ENCODE results near the gene C12orf43. TPM values are rescaled to one million over a fixed set of nuclear protein-coding genes. Genes with fewer than 3 reads are reported as not detected.

Gene C12orf43
- total RNA-seq, 1 experiment from 2014 or later = 22.1 TPM

DNA sequence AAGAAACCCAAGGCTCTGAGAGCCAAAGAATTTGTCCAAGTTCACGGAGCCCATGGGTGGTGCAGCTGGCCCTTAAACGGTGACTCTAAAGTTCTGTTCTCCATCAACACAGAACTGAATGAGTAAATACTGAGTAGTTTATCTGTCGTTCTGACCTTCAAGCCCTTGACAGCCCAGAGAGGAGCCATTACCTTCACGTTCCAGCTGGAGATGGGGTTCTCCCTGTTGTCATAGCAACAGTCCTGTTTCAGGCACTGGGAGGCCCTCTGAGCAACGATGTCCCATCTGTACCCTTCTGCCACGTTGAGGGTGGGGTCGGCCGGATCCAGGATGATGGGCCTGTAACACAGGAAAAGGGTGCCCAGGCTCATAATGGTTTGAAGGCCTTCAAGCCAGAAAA is 7.5 kb upstream of the C12orf43 start:
- ChIA-PET POLR2A (no interaction called here), CTCF (no interaction called here)
- Mint-ChIP-seq H3K4me3 (ENCODE audit: unreplicated experiment) (no peak overlapping the region), H3K36me3 (ENCODE audit: insufficient read depth, unreplicated experiment) (peaks cover 16% of the 10 kb centered on the region), H3K27me3 (ENCODE audit: insufficient read depth, unreplicated experiment) (no peaks in the 10 kb centered on the region), H3K27ac (ENCODE audit: unreplicated experiment) (peak overlapping the region; percentile 8), H3K4me1 (ENCODE audit: low read depth, unreplicated experiment) (peaks cover 10% of the 10 kb centered on the region), H3K9me3 (ENCODE audit: unreplicated experiment) (no peaks in the 10 kb centered on the region)
- no peak for DNase-seq
- intact Hi-C loops (cut with micrococcal nuclease; ENCODE audit: unreplicated experiment) = no loop called here
- no TSS peak for BruUV-seq (replicated peaks)
- TF ChIP-seq, protein P1, sequence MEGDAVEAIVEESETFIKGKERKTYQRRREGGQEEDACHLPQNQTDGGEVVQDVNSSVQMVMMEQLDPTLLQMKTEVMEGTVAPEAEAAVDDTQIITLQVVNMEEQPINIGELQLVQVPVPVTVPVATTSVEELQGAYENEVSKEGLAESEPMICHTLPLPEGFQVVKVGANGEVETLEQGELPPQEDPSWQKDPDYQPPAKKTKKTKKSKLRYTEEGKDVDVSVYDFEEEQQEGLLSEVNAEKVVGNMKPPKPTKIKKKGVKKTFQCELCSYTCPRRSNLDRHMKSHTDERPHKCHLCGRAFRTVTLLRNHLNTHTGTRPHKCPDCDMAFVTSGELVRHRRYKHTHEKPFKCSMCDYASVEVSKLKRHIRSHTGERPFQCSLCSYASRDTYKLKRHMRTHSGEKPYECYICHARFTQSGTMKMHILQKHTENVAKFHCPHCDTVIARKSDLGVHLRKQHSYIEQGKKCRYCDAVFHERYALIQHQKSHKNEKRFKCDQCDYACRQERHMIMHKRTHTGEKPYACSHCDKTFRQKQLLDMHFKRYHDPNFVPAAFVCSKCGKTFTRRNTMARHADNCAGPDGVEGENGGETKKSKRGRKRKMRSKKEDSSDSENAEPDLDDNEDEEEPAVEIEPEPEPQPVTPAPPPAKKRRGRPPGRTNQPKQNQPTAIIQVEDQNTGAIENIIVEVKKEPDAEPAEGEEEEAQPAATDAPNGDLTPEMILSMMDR (IDR thresholded peaks at IDR 0.05; ENCODE audit: insufficient read depth in 1 of 2, low read depth in 1 of 2, low read length in 1 of 2, severe bottlenecking in 1 of 2, unreplicated experiment in 1 of 2) = no peak
- no peaks in the 10 kb centered on the region for H3K27me3 ChIP-seq (replicated peaks; ENCODE audit: control insufficient read depth, insufficient read depth, low read length)
- no peaks in the 10 kb centered on the region; the same call in 1 of the 2 replicates for H3K36me3 ChIP-seq (ENCODE audit: control insufficient read depth, insufficient read depth, low read length)
- H3K4me3 ChIP-seq (ENCODE audit: low read depth, low read length) = no peak overlapping the region
- H3K4me1 ChIP-seq = peaks cover 33% of the 10 kb centered on the region
- peaks cover 13% of the 10 kb centered on the region for H3K9me3 ChIP-seq

DNA sequence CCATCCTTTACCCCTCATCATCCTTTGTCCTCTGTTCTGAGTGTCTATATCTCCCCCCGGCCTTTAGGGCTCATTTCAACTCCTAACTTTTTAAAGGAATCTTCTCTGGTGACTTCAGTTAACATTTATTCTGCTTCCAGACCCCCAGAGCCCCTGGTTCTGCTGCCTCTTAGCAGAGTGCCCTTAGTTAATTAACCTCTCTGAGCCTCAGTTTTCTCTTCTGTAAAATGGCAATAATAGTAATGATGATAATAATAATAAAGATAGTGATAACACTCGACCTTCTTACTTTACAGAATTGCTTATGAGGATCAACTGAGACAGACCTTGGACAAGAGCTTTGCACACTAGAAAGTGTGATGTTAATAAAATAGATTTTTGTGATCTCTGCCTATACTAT is 6.4 kb upstream of the C12orf43 start:
- H3K27me3 ChIP-seq (replicated peaks; ENCODE audit: control insufficient read depth, insufficient read depth, low read length) = no peaks in the 10 kb centered on the region
- H3K27me3 Mint-ChIP-seq (ENCODE audit: insufficient read depth, unreplicated experiment) = no peaks in the 10 kb centered on the region
- H3K4me3 Mint-ChIP-seq (ENCODE audit: unreplicated experiment) = no peak overlapping the region
- H3K4me1 Mint-ChIP-seq (ENCODE audit: low read depth, unreplicated experiment) = peaks cover 10% of the 10 kb centered on the region
- no peak for DNase-seq
- H3K27ac Mint-ChIP-seq (ENCODE audit: unreplicated experiment) = peak overlapping the region; percentile 8
- CTCF ChIA-PET = no interaction called here
- H3K9me3 ChIP-seq = peaks cover 12% of the 10 kb centered on the region
- peaks cover 33% of the 10 kb centered on the region for H3K4me1 ChIP-seq
- TF ChIP-seq, protein P1 (IDR thresholded peaks at IDR 0.05; ENCODE audit: insufficient read depth in 1 of 2, low read depth in 1 of 2, low read length in 1 of 2, severe bottlenecking in 1 of 2, unreplicated experiment in 1 of 2) = no peak
- no TSS peak for BruUV-seq (replicated peaks)
- POLR2A ChIA-PET = no interaction called here
- no peaks in the 10 kb centered on the region; the same call in 1 of the 2 replicates for H3K36me3 ChIP-seq (ENCODE audit: control insufficient read depth, insufficient read depth, low read length)
- H3K9me3 Mint-ChIP-seq (ENCODE audit: unreplicated experiment) = no peaks in the 10 kb centered on the region
- H3K36me3 Mint-ChIP-seq (ENCODE audit: insufficient read depth, unreplicated experiment) = peaks cover 20% of the 10 kb centered on the region
- H3K4me3 ChIP-seq (ENCODE audit: low read depth, low read length) = no peak overlapping the region
- intact Hi-C loops (cut with micrococcal nuclease; ENCODE audit: unreplicated experiment) = no loop called here

DNA sequence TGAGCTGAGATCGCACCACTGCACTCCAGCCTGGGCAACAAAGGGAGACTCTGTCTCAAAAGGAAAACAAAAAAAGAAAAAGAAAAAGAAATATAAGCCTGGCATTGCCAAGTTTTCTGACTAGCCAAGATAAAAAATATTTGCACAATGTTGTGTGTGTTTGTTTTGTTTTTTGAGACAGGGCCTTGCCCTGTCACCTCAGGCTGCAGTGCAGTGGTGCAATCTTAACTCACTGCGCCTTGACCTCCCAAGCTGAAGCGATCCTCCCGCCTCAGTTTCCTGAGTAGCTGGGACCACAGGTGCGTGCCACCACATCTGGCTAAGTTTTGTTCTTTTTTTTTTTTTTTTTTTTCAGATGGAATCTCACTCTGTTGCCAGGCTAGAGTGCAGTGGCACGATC is 5.5 kb upstream of the C12orf43 start:
- DNase-seq = no peak
- CTCF ChIA-PET = no interaction called here
- POLR2A ChIA-PET = no interaction called here
- no TSS peak for BruUV-seq (replicated peaks)
- peaks cover 22% of the 10 kb centered on the region for H3K36me3 Mint-ChIP-seq (ENCODE audit: insufficient read depth, unreplicated experiment)
- no peak overlapping the region for H3K4me3 Mint-ChIP-seq (ENCODE audit: unreplicated experiment)
- H3K27ac Mint-ChIP-seq (ENCODE audit: unreplicated experiment) = peak overlapping the region; percentile 35
- no peaks in the 10 kb centered on the region for H3K27me3 Mint-ChIP-seq (ENCODE audit: insufficient read depth, unreplicated experiment)
- peaks cover 10% of the 10 kb centered on the region for H3K4me1 Mint-ChIP-seq (ENCODE audit: low read depth, unreplicated experiment)
- H3K9me3 ChIP-seq = peaks cover 2% of the 10 kb centered on the region; the same call in 1 of the 2 replicates
- H3K4me1 ChIP-seq = peaks cover 29% of the 10 kb centered on the region
- H3K9me3 Mint-ChIP-seq (ENCODE audit: unreplicated experiment) = no peaks in the 10 kb centered on the region
- intact Hi-C loops (cut with micrococcal nuclease; ENCODE audit: unreplicated experiment) = no loop called here
- no peak overlapping the region for H3K4me3 ChIP-seq (ENCODE audit: low read depth, low read length)
- no peaks in the 10 kb centered on the region for H3K36me3 ChIP-seq (ENCODE audit: control insufficient read depth, insufficient read depth, low read length)
- no peaks in the 10 kb centered on the region for H3K27me3 ChIP-seq (replicated peaks; ENCODE audit: control insufficient read depth, insufficient read depth, low read length)
- TF ChIP-seq, protein P1 (IDR thresholded peaks at IDR 0.05; ENCODE audit: insufficient read depth in 1 of 2, low read depth in 1 of 2, low read length in 1 of 2, severe bottlenecking in 1 of 2, unreplicated experiment in 1 of 2) = no peak

Data from Caco-2 (cell line).